Endodermal cell (in vitro differentiated cells): ENCODE measurements around the gene FRRS1L. TPM values are rescaled to one million over a fixed set of nuclear protein-coding genes. Genes with fewer than 3 reads are reported as not detected.
A peak's percentile ranks its signal among the peaks of the same experiment; 100 is the strongest.

ENCODE experiments used
- DNase-seq: peaks from one replicate; pipeline ENCODE4 v3.0.0-alpha.2; 2017
- H3K27ac ChIP-seq: 2 replicates; pipeline ENCODE4 v1.5.1; 2013; ENCODE audit warnings: mild to moderate bottlenecking, low read depth, low read length, moderate library complexity
- H3K27me3 ChIP-seq: 2 replicates; pipeline ENCODE4 v1.6.1; 2013; ENCODE audit warnings: mild to moderate bottlenecking, low read length, moderate library complexity; ENCODE audit not compliant: insufficient read depth, control insufficient read depth, poor library complexity, severe bottlenecking
- H3K36me3 ChIP-seq: 2 replicates; pipeline ENCODE4 v1.7.0; 2013; ENCODE audit warnings: mild to moderate bottlenecking, low read length, moderate library complexity; ENCODE audit not compliant: control insufficient read depth, insufficient read depth
- H3K4me1 ChIP-seq: one replicate; pipeline ENCODE4 v1.7.0; 2013; ENCODE audit warnings: low read length; ENCODE audit not compliant: control insufficient read depth, insufficient read depth
- H3K4me3 ChIP-seq: 2 replicates; pipeline ENCODE4 v1.5.1; 2013; ENCODE audit warnings: mild to moderate bottlenecking, low read length, moderate library complexity
- H3K9ac ChIP-seq: 2 replicates; pipeline ENCODE4 v1.6.1; 2013; ENCODE audit warnings: mild to moderate bottlenecking, low read length, moderate library complexity; ENCODE audit not compliant: poor library complexity, severe bottlenecking; ENCODE audit errors: extremely low read depth
- H3K9me3 ChIP-seq: 2 replicates; pipeline ENCODE4 v1.6.1; 2013; ENCODE audit warnings: mild to moderate bottlenecking, low read length, moderate library complexity; ENCODE audit not compliant: control insufficient read depth
- H3K27ac Mint-ChIP-seq: 2 replicates; pipeline ENCODE4 v1.8.0; 2020; ENCODE audit warnings: mixed read lengths
- H3K27me3 Mint-ChIP-seq: 2 replicates; pipeline ENCODE4 v1.8.0; 2021; ENCODE audit warnings: mild to moderate bottlenecking, mixed read lengths; ENCODE audit not compliant: insufficient read depth
- H3K36me3 Mint-ChIP-seq: 2 replicates; pipeline ENCODE4 v1.8.0; 2020; ENCODE audit warnings: low read depth, mixed read lengths
- H3K4me1 Mint-ChIP-seq: 2 replicates; pipeline ENCODE4 v1.8.0; 2020; ENCODE audit warnings: mixed read lengths
- H3K4me3 Mint-ChIP-seq: 2 replicates; pipeline ENCODE4 v1.8.0; 2020; ENCODE audit warnings: mild to moderate bottlenecking, moderate library complexity, mixed read lengths
- H3K9me3 Mint-ChIP-seq: 2 replicates; pipeline ENCODE4 v1.8.0; 2020; ENCODE audit warnings: mild to moderate bottlenecking, mixed read lengths
- CTCF ChIP-seq: fragments of 200-600 bp; sonication (generic); conservative IDR thresholded peaks from 2 replicates; pipeline ENCODE4 v1.5.0; 2021; ENCODE audit warnings: antibody characterized with exemption, mild to moderate bottlenecking
- WGBS, 2 experiments: methylation state at CpG; one replicate each; pipeline versions ENCODE4 v1.1.5 to v1.1.7; 2013; ENCODE audit warnings: missing lambda C conversion rate in 2 of 2, mixed read lengths in 1 of 2; ENCODE audit not compliant: insufficient coverage in 1 of 2, insufficient read length in 1 of 2; 5-methylcytosine and 5-hydroxymethylcytosine counted together
- total RNA-seq, 2 donors: library from RNA; stranded (reverse); fragmentation: NEBNext Ultra II Directional in 1 of 2; extraction: Animal tissue kit (Norgen Biotek cat#: 25700) in 1 of 2; gene quantifications; 2 replicates in 1 of 2; 3 replicates in 1 of 2; pipeline ENCODE4 v1.2.1, GENCODE V29; 2021

The FRRS1L gene
- total RNA-seq, 2 donors from 2014 or later, result 1.5 to 1.8 TPM

- WGBS, 2 experiments, result 85% methylated on average over 11 of the region's 11 CpGs; no CpG with 5 or more reads in 1 of the 2 experiments
- Histone ChIP-seq H3K4me1 (no peaks in the 10 kb centered on the region), H3K27me3 (no peaks in the 10 kb centered on the region), H3K9ac (no peak overlapping the region), H3K9me3 (no peaks in the 10 kb centered on the region), H3K4me3 (no peak overlapping the region), H3K36me3 (no peaks in the 10 kb centered on the region), H3K27ac (no peak overlapping the region)
- H3K4me1 Mint-ChIP-seq, result no peaks in the 10 kb centered on the region
- no peak overlapping the region for H3K4me3 Mint-ChIP-seq
- H3K27me3 Mint-ChIP-seq, result peaks cover 9% of the 10 kb centered on the region
- H3K9me3 Mint-ChIP-seq, result no peaks in the 10 kb centered on the region
- H3K36me3 Mint-ChIP-seq, result no peaks in the 10 kb centered on the region
- H3K27ac Mint-ChIP-seq, result no peak overlapping the region
- DNase-seq, result no peak
- TF ChIP-seq CTCF, result no peak
These were observed 27.0 kb upstream of the FRRS1L start for GRCh38 chr9:109193974-109194556.

GRCh38 chr9:109192732-109193361 lies 25.8 kb upstream of the FRRS1L start:
- Histone ChIP-seq H3K27ac (no peak overlapping the region), H3K4me1 (no peaks in the 10 kb centered on the region), H3K4me3 (no peak overlapping the region), H3K27me3 (no peaks in the 10 kb centered on the region), H3K9me3 (no peaks in the 10 kb centered on the region), H3K9ac (no peak overlapping the region), H3K36me3 (no peaks in the 10 kb centered on the region)
- peak; percentile 89 for DNase-seq
- Mint-ChIP-seq H3K27me3 (peaks cover 9% of the 10 kb centered on the region), H3K27ac (no peak overlapping the region), H3K9me3 (no peaks in the 10 kb centered on the region), H3K36me3 (no peaks in the 10 kb centered on the region), H3K4me3 (no peak overlapping the region), H3K4me1 (no peaks in the 10 kb centered on the region)
- 43 to 55% methylated on average over 5 to 7 of the region's 7 CpGs for WGBS, 2 experiments
- TF ChIP-seq CTCF, result peak; percentile 92

- no peak for TF ChIP-seq CTCF
- Histone ChIP-seq H3K9ac (no peak overlapping the region), H3K4me3 (no peak overlapping the region), H3K4me1 (no peaks in the 10 kb centered on the region), H3K9me3 (no peaks in the 10 kb centered on the region), H3K27me3 (no peaks in the 10 kb centered on the region), H3K27ac (no peak overlapping the region), H3K36me3 (no peaks in the 10 kb centered on the region)
- Mint-ChIP-seq H3K4me3 (no peak overlapping the region), H3K4me1 (no peaks in the 10 kb centered on the region), H3K27me3 (peaks cover 9% of the 10 kb centered on the region), H3K36me3 (no peaks in the 10 kb centered on the region), H3K27ac (no peak overlapping the region), H3K9me3 (no peaks in the 10 kb centered on the region)
- 87 to 97% methylated on average over 9 of the region's 9 CpGs for WGBS, 2 experiments
- no peak for DNase-seq
These were observed 24.7 kb upstream of the FRRS1L start for GRCh38 chr9:109191746-109192145.
